Stimulated activated CD8-positive, alpha-beta memory T cell treated with anti-CD3 and anti-CD28 coated beads, Interleukin-2, amount 100 ng/mL, for 48 hours (primary cell): ENCODE results near the gene POM121L2.

ENCODE experiments used
- DNase-seq, 2 donors: peaks; one replicate each; pipeline ENCODE4 v3.0.0-alpha.2; 2020; ENCODE audit warnings: low read depth in 2 of 2

Gene POM121L2

DNA sequence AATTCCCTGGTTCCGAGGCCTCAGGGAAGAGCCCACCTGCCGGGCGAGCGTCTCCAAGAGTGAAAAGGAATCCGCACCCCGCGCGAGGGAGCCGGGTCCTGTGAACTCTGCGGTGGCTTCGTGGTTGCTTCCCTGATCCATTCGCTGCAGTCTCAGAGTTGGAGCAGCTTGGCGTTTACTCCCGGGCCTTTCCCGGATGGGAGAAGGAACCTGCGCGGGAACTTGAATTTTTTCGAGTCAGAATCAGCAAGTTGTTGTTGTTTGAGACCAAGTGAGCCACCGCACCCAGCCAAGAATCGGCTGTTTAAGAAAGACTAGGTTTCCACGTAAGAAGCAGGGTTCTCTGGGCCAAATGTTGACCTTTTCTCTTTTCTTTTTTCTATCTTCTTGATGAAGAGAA is 51.7 kb downstream of the POM121L2 start:
- DNase-seq = no peak
